ENCODE data around the gene SH3RF3.

The SH3RF3 gene

DNA sequence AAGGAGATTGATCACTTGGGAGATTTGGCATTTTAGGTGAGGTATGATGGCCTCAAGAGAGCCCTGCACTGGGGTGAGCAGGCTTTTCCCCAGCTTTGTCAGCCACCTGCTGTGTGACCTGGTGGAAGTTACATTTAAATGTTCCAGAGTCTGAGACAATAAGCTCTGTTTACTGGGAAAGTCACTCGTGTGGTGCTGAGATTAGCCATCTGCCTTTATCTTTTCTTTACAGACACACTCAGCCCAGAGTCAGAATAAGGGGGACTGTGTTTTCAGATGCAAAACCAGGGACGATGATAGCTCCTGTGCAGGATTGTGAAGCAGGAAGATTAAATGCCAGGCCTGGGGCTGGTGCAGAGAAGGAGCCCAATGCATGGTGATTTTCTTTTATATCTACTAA lies 47.9 kb downstream of the SH3RF3 start:
- DNase-seq: no peak

GRCh38 chr2:109177635-109178034 lies 48.6 kb downstream of the SH3RF3 start:
- no peak for DNase-seq

- DNase-seq: no peak
Measured at GRCh38 chr2:109178968-109179367, 50.0 kb downstream of the SH3RF3 start.

DNA sequence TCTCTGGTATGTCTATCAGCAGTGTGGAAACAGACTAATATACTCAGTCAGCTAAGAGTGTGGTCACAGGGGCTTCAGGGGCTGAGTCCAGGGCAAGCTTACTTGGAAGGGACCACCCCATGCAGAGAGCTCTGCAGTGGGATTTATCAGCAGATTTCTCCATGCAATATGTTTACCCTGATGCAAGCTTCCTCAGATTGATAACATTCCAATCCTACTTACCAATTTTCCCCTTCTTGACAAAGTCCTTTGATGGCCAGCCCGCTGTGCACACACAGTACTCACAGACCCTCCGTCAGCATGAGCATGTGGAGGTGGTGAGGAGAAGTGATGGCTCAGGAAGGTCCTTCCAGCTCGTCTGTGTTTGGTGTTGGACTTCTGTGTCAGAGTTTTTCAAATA lies 51.8 kb downstream of the SH3RF3 start:
- no peak for DNase-seq

DNA sequence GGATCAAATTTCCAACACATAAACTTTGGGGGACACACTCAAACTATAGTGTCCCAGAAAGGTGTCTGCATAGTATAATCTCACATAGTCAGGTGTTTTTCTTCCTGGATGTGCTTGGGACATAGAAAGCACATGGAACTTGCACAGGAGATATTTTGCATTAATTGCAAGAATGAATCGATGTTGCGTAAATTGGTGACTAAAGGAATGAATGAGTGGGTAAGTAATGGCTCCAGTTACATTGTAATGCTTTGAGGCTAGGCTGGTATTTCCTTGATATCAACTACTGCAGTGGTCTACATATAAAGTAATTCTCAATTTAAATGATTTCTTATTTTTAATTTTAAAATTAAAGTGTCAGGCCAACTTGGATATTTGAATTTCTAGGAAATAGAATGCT lies 53.4 kb downstream of the SH3RF3 start:
- no peak for DNase-seq

DNA sequence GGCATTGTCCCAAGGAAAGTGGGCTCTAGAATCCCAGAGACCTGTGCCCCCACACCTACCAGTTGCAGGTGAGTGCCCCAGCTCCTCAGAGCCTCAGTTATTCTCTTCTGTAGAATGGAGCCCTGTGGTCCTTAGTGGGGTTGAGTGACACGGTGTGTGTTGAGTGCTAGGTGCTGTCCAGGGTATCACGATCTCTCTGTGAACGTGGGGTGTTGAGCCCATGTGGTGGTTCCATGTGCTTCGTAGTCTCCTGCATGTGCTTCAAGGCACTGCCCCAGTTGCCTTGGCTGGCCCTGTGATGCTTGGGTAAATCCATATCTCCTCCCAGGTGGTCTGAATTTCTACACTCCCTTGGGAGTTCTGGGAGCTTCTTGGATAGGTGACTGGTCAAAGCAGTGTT lies 54.9 kb downstream of the SH3RF3 start:
- no peak for DNase-seq

- no peak for DNase-seq
Measured at GRCh38 chr2:109184368-109184767, 55.4 kb downstream of the SH3RF3 start.

DNA sequence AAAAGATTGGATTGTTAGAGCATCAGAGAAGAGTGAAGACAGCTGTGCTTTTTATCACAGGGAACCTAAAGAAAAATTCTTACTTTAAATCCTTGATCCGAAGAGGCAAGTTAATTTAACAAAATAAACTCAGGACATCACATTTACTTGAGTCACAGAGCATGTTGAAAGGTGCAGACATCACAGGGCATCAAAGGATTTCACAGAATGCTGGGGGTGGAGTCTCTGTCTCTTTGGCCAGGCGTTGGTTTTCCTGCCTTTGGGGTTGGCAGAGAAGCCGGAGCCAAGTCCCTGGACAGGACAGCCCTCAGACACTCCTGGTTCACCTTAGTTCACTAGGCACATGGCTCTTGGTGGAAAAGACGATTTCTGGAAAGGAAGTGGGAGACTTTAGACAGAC lies 56.3 kb downstream of the SH3RF3 start:
- DNase-seq: no peak

DNA sequence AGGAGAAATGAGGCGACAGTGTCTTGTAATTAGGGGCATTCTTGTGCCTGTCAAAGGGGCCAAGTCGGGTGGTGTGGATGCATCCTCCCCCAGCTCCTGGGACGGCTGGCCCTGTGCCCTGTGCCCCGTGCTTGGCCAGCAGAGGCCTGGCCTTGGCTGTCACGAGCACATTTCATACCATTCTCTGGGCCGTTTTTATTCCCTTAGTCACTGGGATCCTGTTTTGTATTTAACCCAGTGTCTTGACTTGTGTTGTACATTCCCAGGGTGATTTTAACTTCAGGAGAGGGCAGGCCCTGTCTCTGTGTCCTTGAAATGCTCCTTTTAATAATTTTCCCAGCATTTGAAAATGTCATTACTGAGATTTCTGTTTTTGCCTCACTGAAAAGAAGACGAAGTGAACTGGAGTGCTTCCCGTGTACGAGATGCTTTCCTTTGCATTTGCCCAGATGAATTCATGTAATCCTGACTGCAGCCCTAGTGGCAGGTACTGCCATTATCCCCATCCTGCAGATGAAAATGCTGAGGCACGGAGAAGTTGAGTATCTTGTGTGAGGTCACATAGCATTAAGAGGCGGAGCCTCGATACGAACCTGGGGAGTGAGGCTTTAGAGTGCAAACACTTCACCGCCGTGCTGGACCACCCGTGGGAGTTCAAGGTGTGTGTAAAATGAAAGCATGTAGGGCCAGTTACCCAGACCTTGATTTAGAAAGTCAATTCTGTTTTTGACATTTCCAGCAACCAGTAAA lies 57.0 kb downstream of the SH3RF3 start:
- peak in 3 of 56 donors; percentile 27 to 30 (median 30) for DNase-seq

- no peak for DNase-seq
Measured at GRCh38 chr2:109186656-109187250, 57.7 kb downstream of the SH3RF3 start.

DNA sequence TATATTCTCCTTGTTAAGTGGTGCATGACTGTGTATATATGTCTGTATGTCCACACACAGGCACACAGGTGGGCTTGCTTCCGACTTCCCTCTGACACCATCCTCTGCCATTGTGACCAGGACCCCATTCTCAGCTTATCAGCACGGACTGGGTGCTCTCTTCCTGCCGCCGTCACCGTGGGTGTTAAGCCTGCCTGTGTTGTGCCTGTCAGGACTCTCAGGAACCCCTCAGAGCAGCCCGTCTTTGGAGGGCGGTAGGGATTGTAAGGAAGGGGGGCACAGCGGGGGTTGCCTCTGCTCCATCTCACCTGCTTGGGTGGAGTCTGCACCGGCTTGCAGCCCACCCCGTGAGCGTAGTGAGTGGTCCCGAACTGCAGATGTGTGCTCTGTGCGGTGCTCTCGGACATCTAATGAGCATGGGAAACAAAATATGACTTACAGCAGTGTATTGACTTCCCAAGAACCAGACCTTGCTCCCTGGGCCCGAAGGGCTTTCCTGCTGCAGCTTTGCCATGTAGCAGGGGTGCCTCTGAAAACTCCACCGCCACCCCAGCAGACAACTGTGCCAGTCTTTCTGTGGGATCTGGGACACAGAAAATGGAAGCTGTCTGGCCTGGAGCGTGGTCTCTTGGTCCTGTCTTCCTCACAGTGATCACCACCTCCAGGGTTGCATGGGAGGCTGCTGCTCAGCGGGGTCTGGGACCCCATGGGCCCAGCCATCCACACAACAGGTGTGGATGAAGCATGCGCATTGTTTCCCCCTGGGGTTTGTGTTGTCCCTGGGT lies 58.9 kb downstream of the SH3RF3 start:
- no peak for DNase-seq

GRCh38 chr2:109188496-109188890 lies 59.5 kb downstream of the SH3RF3 start:
- no peak for DNase-seq

DNA sequence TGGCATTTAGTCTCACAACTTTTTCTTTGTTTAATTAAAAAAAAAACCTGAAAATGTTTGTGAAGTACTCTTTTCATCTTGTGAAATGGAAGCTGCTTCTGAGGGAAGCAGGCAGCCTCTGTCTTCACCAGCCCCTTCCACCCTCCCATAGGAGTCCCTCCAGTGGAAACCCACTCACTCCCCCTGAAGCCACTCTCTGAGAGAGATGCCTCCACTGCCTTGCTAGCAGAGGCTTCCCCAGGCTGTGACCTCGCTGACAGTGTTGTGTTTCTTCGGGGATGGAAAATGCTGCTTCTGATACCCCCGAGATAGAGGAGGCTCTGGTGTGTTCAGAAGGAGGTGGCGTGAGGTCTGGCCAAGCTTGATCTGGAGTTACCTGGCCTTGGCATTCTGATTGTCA lies 59.9 kb downstream of the SH3RF3 start:
- no peak for DNase-seq

DNA sequence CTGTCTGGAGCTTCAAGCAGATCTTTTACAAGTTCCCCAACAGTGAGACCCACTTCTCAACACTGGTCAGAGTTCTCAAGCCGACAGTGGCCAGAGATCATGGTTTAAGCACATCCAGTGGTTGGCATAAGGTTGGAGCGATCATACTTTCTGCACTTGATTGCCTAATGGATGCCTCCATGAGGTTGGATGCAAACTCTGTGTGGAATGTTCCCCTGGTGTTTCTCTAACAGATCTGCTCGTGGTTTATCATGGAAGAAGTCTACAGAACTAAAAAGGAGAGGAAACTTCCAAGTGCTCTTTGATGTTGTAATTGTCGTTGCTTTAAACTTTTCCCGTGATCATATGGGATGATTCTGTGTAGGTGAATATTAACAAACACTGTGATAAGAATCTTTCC lies 60.7 kb downstream of the SH3RF3 start:
- DNase-seq: no peak

DNA sequence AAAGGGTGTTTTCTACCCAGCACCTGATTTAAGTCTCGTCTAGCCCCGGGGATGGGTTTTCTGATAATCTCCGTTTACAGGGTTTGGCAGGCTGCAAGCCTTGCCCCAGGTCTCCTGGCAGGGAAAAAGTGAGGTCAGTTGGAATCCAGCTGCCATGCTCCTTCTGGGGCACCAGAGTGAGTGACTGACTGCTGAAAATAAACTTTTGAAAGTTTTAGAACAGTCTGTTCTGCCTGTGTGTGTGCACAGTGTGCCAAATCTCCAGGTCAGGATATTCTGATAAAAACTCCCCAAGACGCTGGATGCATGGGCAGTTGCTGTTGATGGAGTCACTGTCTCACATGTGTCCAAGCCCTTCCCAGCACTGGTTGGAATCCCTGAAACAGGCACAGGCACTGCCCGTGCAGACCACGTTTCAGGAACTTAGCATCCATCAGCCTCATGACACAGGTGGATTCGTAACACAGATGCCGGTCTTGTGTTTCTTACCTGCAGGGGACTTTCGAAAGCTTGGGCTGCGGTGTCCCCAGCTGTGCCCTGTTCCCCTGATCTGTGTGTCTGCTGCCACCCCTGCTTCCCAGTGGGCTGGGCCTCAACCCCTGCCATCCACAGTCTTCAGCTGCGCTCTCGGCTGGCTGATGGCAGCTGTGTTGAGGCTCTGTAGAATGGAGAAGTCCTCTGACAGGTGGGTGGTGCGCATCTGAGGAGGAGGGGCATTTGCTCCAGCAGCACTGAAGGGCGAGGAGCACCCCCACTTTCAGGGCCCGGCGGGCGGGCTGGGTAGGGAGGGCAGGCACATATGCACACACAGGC lies 65.0 kb downstream of the SH3RF3 start:
- DNase-seq: no peak

GRCh38 chr2:109194620-109194937 lies 65.6 kb downstream of the SH3RF3 start:
- DNase-seq: no peak

DNA sequence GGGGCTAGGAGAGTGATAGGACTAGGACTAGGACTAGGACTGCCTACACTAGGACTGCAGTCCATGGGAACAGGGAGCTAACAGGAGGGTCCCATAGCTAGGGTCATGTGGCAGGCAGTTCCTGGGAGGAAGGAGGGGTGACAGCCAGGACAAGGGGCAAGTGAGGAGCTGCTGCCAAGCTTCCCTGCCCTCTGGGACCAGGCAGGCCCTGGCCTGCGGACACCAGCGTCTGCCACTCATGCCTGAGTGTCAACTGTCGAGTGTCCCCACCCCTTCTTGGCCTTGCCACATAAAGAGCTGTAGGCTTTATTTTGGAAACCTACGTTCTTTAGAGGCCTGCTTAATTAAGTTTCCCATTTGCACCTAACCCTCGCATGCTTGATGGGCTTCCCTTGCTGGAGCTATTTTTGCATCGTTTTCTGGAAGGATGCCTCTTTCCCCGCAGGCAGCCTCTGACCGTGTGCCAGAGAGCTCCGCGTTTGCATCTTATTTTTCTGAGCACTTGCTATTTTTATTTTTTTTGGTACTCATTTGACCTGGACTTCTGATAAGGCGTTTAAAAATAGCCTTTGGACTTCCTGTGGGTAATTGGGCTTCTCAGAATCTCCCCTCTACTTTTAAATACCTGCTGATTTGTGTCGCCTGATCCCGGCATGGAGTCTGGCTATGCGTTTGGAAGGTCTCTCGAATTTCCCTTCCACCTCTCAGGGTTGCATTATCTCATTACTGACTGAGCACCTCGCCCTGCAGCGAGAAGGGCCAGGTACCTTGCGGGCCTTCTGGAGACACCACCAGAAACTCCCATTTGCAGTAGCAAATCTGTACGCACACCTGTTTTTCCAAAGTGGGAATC lies 66.4 kb downstream of the SH3RF3 start:
- DNase-seq: no peak

DNA sequence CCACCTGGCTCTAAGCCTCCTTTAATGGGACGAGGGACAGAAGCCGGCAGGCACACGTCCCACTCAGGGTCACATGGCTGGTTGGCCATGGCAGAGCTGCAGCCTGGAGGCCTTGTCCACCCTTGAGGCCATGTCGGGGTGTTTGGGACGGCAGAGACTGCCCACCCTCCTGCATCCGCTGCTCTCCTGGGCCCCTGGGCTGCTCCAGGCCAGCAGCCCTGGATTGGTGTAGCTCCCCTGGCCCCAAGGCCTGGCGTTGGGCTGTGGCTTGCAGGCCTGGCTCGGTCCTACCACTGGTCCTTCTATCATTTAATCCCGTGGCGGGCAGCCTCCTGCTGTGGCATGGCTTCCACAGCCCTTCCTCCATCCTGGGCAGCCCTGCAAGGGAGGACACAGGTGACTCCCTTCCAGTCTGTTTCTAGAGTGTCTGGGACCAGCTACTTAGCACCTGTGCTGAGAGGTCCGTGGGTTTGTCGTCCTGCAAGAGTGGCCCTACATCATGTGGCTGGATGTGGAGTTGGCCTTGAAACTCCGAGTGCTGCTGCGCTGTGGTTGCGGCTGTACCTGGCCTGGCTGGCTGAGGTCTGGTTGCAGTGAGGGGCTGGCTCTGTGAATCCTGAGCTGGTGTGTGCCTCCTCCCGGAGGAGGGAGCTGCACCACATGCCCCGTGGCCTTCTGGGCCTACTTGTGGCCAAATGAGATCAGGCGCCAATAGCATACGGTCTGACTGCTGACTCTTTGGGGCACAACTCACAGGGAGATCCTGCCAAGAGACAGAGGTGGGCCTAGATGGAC lies 67.3 kb downstream of the SH3RF3 start:
- no peak for DNase-seq

DNA sequence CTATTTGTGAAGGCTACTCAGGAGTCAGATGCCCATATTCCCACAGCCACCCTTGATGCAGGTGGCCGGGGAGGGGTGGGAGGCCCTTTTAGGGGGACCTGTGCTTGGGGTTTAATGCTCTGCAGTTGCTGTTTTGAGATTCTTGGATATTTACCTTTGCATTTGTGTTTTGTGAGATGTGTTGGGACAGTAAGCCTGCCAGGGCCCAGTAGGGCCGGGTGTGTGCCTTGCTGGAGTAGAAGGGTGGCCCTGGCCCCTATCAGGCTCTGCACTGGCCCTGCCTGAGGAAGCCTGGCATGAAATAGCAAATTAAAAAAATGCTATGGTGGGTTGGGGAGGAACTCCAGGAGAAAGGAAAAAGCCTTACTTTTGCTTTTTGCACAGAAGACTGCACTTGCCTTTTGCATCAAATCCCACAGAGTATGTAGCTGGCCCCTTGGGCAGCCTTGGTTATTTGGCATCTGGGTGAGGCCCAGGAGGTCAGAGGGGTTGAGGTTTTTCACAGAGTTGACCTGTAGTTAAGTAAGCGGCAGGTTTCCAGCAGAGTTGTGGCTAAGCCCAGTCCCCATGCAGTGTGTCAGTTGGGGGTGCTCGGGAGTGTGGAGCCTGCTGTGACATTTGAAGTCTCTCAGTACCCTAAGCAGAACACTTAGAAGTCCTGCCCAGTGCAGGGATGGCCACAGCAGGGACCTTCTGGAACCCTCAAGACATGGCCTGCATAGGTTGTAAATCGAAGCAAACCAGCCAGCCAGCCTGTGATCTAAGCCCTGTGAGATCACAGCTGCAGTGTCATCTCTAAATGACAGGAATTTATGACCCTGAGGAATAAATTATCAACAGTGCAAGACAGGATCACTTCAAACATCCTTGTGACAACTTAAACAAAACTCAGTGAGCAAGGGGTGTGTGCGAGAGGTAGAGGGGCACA lies 68.8 kb downstream of the SH3RF3 start:
- no peak for DNase-seq
